Astrocyte of the spinal cord (primary cell): ENCODE results near the gene TCAF2.
"Not testable (repeated sequence)": the region's sequence is repeated elsewhere in the genome, so short reads cannot be mapped to it uniquely, and the experiment has no call there.

Experiments
- DNase-seq: peaks from one replicate; pipeline ENCODE4 v3.0.0; 2011; ENCODE audit warnings: low read depth, low spot score
- H3K4me3 ChIP-seq: 2 replicates; pipeline ENCODE4 v1.5.1; 2011; ENCODE audit warnings: low read depth, mild to moderate bottlenecking, low read length, moderate library complexity
- in situ Hi-C: cut with HindIII; loops from 2 replicates; pipeline ENCODE4 v1.10.0; 2017; ENCODE audit warnings: low sequenced_read_pairs

Gene TCAF2

DNA sequence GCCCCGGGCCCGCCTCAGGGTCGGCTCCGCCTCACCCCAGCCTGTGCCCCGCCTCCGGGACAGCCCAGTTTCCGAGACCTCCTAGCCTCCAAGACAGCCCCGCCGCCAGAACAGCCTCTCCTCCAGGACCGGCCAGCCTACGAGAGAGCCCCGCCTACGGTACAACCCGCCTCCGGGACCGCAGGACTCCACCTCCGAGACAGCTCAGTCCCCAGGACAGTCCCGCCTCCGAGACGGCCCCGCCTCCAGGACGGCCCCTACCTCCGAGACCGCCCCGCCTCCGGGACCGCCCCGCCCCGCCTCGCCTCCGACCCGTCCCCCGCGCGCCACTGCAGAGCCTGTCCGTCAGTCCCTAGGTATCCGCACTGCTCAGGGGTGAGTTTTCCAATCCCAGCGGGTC is at the start of gene TCAF2:
Gene TCAF2, plus strand, starts transcription at position 329 of the 400 bp plus-strand sequence.
- peak within 1 kb of the TSS; percentile 41 for H3K4me3 ChIP-seq
- DNase-seq, in situ Hi-C loops: not testable (repeated sequence)

GRCh38 chr7:143571501-143571900 is 49.3 kb upstream of the TCAF2 start, which contains the start of gene CTAGE15:
CTAGE15 (plus strand) TSS chr7:143571801; CDS start chr7:143571818, 17 bp downstream.
- H3K4me3 ChIP-seq, DNase-seq, in situ Hi-C loops: not testable (repeated sequence)

GRCh38 chr7:143588183-143588582 is 32.6 kb upstream of the TCAF2 start:
- DNase-seq, in situ Hi-C loops, H3K4me3 ChIP-seq: not testable (repeated sequence)

DNA sequence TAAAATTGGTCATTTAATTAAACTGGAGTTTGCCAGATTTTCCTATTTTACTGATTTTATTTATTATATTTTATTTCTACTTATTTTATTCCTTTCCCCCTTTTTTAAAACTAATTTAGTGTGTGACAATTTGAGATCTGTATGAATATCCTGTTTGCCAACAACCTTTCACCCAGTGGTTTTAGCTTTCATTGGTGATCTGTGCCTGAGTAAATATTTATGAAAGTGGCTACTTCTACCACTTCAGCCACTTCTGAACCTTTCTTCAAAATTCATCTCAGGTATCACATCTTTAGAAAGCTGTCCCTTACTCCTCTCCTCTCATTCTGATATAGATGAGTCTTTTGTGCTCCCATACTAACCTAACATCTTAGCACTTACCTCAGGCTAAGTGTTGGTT is 30.9 kb upstream of the TCAF2 start:
- DNase-seq, in situ Hi-C loops, H3K4me3 ChIP-seq: not testable (repeated sequence)

DNA sequence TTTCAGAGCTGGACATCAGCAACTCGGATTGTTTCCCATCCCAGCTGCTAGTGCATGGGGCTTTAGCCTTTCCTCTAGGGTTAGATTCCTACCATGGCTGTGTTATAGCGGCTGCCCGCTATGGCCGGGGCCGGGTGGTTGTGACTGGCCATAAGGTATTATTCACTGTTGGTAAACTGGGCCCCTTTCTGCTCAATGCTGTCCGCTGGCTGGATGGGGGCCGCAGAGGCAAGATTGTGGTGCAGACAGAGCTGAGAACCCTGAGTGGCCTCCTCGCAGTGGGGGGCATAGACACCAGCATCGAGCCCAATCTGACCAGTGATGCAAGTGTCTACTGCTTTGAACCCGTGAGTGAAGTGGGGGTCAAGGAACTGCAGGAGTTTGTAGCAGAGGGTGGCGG is 22.7 kb upstream of the TCAF2 start:
- H3K4me3 ChIP-seq, in situ Hi-C loops, DNase-seq: not testable (repeated sequence)

DNA sequence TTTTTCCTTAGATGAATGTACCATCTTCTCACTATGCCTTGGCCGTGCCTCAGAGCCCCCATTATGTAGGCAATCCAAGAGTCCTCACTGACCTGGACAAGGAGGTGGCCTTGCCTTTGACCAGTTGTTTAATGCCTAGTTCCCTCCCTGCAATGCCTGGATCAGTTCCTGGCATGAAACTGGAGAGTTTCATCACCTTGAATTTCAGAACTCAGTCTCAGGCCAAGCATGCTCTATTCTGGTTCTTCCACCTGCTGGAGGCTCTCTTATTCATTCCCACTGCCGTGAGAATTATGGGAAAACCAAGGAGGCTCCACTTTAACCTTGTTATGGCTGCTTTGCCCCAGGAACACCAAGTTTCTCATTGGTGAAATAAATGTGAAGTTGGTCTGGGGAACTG is 17.2 kb upstream of the TCAF2 start:
- in situ Hi-C loops, DNase-seq, H3K4me3 ChIP-seq: not testable (repeated sequence)

DNA sequence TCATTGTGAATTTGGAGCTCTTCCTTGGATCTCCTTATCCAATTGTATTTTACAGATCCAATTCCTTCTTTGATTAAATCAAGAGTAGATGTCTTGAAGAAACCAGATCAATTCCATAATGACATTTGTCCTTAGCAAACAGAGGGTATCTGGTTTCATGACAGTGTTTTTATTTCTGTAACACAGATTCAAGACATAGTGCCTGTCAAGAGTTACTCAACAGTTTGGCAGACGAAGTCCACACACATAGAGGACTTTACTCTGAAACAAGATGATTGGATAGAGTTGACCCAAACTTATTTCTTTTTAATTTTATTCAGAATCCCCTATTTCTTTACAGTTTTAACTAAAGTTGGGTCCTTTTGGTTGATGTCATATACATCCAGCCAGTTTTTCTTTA is 14.7 kb upstream of the TCAF2 start:
- DNase-seq, in situ Hi-C loops, H3K4me3 ChIP-seq: not testable (repeated sequence)

DNA sequence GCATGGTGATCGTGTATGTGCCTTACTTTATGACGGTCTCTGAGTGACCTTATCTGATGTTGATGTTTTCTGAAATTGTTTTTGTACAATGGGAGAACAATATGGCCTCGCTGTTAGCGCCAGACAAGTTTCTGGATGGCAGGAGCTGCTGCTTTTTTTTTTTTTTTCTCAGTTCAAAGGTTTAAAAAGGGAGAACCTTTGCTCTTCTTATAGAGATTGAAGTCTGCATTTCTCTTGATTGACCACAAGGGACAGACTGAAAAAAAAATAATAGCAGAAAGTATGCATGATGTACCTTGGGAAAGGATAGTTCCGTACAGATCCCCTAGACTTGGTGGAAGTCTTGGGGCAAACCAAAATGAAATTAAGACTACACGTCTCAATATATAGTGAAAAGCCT is 5.2 kb upstream of the TCAF2 start:
- H3K4me3 ChIP-seq, DNase-seq, in situ Hi-C loops: not testable (repeated sequence)

GRCh38 chr7:143617204-143617603 is 3.6 kb upstream of the TCAF2 start:
- in situ Hi-C loops, DNase-seq, H3K4me3 ChIP-seq: not testable (repeated sequence)

DNA sequence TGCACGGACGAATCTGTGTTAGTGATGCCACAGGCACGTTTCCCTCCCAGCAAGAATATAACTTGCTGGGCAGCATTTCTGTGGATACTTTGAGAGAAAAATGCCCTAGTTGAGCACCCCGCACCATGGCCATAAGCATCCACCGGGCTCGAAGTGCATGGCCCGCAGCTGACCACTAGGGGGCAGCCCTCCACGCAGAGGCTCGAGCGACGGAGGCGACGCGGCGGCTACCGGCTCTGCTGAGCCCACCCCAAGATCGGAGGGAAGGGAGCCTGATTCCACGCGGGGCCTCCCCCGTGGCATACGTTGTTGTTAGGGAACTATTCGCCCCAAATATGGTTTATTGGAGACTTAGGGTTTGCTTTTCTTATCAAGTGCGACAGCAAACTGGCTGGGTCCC is 716 bp upstream of the TCAF2 start:
- in situ Hi-C loops, H3K4me3 ChIP-seq, DNase-seq: not testable (repeated sequence)

DNA sequence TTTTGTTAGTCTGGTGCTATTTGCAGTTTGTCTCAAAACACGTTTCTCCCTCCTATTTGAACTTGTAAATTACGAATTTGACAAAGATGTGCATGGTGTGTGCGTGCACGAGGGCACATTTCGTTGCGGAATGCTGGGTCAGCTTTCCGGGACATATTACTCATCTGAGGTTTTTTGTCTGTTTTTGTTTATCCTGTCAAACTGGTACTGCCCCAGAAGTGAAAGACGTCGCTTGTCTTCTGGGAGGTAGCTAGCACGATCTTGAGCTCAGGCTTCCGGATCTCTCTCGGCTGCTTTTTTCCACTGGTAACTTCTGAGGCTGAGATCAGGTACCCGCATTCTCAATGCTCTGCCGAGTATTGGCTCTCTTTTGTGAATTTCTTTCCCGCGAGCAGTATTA is 401 bp downstream of the TCAF2 start:
- H3K4me3 ChIP-seq, DNase-seq, in situ Hi-C loops: not testable (repeated sequence)

- DNase-seq, in situ Hi-C loops: not testable (repeated sequence)
Measured at GRCh38 chr7:143622130-143622529, 1.4 kb downstream of the TCAF2 start.

DNA sequence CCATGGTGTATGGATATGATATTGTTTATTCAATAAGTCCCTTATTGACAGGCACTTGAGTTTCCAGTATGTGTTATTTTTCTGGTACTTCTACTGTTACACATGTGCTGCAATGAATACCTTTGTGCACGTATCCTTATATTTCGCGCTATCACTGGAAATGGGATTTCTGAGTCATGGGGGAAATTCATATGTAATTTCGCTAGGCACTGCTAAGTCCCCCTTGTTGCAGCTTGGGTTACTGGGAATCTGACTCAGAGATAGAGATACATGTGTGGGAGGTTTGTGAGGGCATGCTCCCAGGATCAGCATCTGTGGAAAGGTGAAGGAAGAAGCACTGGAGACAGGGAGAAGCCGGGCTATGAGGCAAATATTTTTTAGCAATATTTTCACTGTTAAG is 9.9 kb downstream of the TCAF2 start:
- in situ Hi-C loops, DNase-seq, H3K4me3 ChIP-seq: not testable (repeated sequence)

More at GRCh38 chr7:143622130-143622529, 1.4 kb downstream of the TCAF2 start:
- H3K4me3 ChIP-seq = not testable (repeated sequence)

DNA sequence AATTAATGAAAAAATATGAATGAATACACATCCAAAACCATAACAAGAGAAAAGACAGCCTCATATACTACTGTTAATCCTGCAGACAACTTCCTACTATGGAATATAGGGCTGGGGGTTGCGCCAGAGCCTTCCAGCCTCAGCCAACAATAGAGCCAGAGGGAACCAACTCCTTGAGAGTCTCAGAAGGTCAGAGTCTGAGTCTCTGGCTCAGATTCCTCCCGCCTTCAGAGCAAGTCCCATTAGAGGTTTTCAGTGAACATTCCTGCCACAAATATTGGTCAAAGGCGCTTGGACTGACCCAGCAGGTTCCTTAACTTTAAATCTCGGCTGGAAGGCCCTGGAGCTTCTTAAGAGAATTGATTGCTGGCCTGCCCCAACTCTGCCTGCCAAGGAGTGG is 11.7 kb downstream of the TCAF2 start:
- DNase-seq, in situ Hi-C loops, H3K4me3 ChIP-seq: not testable (repeated sequence)

DNA sequence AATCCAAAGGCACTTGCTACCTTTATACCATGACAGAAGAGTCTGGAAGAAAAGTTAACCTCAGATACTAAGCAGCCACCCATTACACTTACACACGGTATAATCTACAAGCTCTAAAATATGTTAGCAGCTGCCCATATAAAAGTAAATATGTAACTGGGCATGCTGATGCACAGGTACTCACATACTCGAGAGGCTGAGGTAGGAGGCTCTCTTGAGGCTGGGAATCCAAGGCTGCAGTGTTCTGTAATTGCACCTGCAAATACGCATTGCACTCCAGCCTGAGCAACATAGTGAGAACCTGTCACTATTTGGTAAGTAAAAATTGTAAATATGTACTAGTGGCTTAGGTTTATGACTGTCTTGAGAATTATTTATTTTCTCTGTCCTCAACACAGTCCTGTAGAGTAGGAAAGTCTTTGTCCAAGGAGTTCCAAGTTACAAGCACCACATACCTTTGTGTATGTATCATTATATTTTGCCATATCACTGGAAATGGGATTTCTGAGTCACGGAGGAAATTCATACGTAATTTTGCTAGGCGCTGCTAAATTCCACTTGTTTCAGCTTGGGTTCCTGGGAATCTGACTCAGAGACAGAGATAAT is 12.3 kb downstream of the TCAF2 start:
- in situ Hi-C loops, DNase-seq, H3K4me3 ChIP-seq: not testable (repeated sequence)

- H3K4me3 ChIP-seq, in situ Hi-C loops, DNase-seq: not testable (repeated sequence)
Measured at GRCh38 chr7:143635364-143636240, 14.8 kb downstream of the TCAF2 start.

- DNase-seq, H3K4me3 ChIP-seq, in situ Hi-C loops: not testable (repeated sequence)
Measured at GRCh38 chr7:143639372-143639771, 18.6 kb downstream of the TCAF2 start.
